ENCODE results near the gene DENND1B.
"Not testable (repeated sequence)": the region's sequence is repeated elsewhere in the genome, so short reads cannot be mapped to it uniquely, and the experiment has no call there.

Gene DENND1B

GRCh38 chr1:197773856-197774255, 1.4 kb downstream of the DENND1B start:
- Mint-ChIP-seq H3K27ac (peak overlapping the region; percentile 76), H3K9me3 (no peaks in the 10 kb centered on the region), H3K27me3 (no peaks in the 10 kb centered on the region), H3K36me3 (ENCODE audit: low read depth) (peaks cover 12% of the 10 kb centered on the region), H3K4me3 (peak overlapping the region; percentile 92), H3K4me1 (ENCODE audit: low read depth) (peaks cover 74% of the 10 kb centered on the region)

DNA sequence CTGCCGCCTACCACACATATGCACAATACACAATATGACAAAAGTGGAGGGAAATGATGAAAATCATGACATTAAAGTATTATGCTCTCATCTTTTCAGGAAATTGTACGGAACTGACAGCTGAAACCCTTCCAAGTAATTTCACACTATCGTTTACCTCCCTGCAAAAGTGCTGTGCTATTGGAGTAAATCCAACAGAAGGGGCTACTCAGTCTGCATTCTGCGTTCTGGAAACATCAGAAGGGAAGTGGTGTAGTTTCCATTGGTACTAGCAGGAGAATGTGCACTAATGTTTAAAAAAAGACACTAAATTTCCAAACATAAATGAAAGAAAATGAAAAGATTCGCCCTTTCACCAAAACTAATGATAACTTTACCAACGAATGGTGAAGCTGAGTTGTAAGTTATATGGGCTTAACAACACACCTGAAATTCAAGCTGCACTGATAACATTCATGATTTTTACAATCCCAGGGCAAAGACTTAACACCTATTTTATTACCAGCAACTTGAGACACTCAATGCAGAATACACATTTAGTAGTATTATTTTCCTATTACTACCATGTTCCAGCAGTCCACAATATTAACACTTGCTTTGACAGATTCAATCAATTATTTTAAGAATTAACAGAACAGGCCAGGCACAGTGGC, 3.2 kb downstream of the DENND1B start:
- Mint-ChIP-seq H3K36me3 (ENCODE audit: low read depth) (peaks cover 25% of the 10 kb centered on the region), H3K9me3 (no peaks in the 10 kb centered on the region), H3K4me3 (no peak overlapping the region), H3K27me3 (no peaks in the 10 kb centered on the region), H3K27ac (no peak overlapping the region), H3K4me1 (ENCODE audit: low read depth) (peaks cover 74% of the 10 kb centered on the region)

GRCh38 chr1:197771386-197771785, 3.9 kb downstream of the DENND1B start:
- H3K4me3 Mint-ChIP-seq: no peak overlapping the region

GRCh38 chr1:197770243-197770642, 5.0 kb downstream of the DENND1B start:
- Mint-ChIP-seq H3K36me3 (ENCODE audit: low read depth) (peaks cover 25% of the 10 kb centered on the region), H3K9me3 (no peaks in the 10 kb centered on the region), H3K27me3 (no peaks in the 10 kb centered on the region), H3K4me3 (no peak overlapping the region), H3K27ac (no peak overlapping the region), H3K4me1 (ENCODE audit: low read depth) (peaks cover 76% of the 10 kb centered on the region)

More at GRCh38 chr1:197771386-197771785, 3.9 kb downstream of the DENND1B start:
- Mint-ChIP-seq H3K36me3 (ENCODE audit: low read depth) (peaks cover 25% of the 10 kb centered on the region), H3K27ac (no peak overlapping the region), H3K4me1 (ENCODE audit: low read depth) (peaks cover 73% of the 10 kb centered on the region), H3K9me3 (no peaks in the 10 kb centered on the region), H3K27me3 (no peaks in the 10 kb centered on the region)

DNA sequence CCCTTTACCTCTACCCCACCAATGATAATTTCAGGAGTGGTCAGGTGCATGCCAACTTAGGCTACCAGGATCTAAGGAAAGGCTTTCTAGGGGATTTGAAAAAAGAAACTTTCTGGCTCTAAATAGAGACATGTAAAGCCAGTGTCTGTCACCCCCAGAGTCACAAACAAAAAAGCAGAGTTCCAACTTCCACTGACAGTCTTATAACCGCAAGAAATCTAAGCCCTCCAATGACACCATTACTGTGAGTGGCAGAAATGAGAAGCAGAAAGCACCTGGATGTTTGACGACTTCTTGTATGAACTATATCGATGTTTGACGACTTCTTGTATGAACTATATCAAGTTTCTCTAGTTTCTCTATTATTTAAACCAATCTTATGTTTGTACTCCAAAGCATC, 6.0 kb downstream of the DENND1B start:
- Mint-ChIP-seq H3K27me3 (no peaks in the 10 kb centered on the region), H3K9me3 (no peaks in the 10 kb centered on the region), H3K4me3 (no peak overlapping the region), H3K36me3 (ENCODE audit: low read depth) (peaks cover 25% of the 10 kb centered on the region), H3K4me1 (ENCODE audit: low read depth) (peaks cover 77% of the 10 kb centered on the region), H3K27ac (no peak overlapping the region)

- H3K27me3 Mint-ChIP-seq: no peaks in the 10 kb centered on the region
- H3K4me1 Mint-ChIP-seq (ENCODE audit: low read depth): peaks cover 76% of the 10 kb centered on the region
- H3K4me3 Mint-ChIP-seq: peak overlapping the region; percentile 3
- H3K36me3 Mint-ChIP-seq (ENCODE audit: low read depth): peaks cover 25% of the 10 kb centered on the region
- H3K27ac Mint-ChIP-seq: peak overlapping the region; percentile 26
- H3K9me3 Mint-ChIP-seq: no peaks in the 10 kb centered on the region
These were observed 7.1 kb downstream of the DENND1B start for GRCh38 chr1:197768014-197768805.

GRCh38 chr1:197763769-197764168, 11.5 kb downstream of the DENND1B start:
- Mint-ChIP-seq H3K9me3 (no peaks in the 10 kb centered on the region), H3K27me3 (no peaks in the 10 kb centered on the region), H3K4me1 (ENCODE audit: low read depth) (peaks cover 62% of the 10 kb centered on the region), H3K4me3 (no peak overlapping the region), H3K27ac (no peak overlapping the region), H3K36me3 (ENCODE audit: low read depth) (peaks cover 18% of the 10 kb centered on the region)

DNA sequence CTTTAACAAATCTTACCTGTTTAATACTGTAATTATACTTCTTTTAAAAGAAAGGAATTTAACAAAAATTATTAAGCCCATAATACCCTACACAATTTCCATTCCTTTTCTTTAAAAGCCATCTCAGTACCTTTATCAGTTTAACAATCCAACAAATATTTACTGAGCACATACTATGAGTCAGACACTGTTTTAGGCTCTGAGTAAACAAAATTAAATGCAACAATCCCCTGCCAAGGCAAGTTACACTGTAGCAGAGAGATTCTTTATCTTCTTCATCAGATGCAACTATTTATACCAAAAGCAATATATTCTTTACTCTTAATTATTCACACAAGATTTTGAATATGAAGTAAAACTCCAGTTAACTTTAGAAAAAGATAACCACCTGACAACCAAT, 12.0 kb downstream of the DENND1B start:
- peaks cover 59% of the 10 kb centered on the region for H3K4me1 Mint-ChIP-seq (ENCODE audit: low read depth)
- H3K27me3 Mint-ChIP-seq: no peaks in the 10 kb centered on the region
- no peak overlapping the region for H3K27ac Mint-ChIP-seq
- peaks cover 17% of the 10 kb centered on the region for H3K36me3 Mint-ChIP-seq (ENCODE audit: low read depth)
- H3K9me3 Mint-ChIP-seq: no peaks in the 10 kb centered on the region
- no peak overlapping the region for H3K4me3 Mint-ChIP-seq

- Mint-ChIP-seq H3K4me1 (ENCODE audit: low read depth) (peaks cover 50% of the 10 kb centered on the region), H3K27ac (no peak overlapping the region), H3K36me3 (ENCODE audit: low read depth) (peaks cover 8% of the 10 kb centered on the region), H3K9me3 (no peaks in the 10 kb centered on the region), H3K4me3 (peak overlapping the region; percentile 35), H3K27me3 (no peaks in the 10 kb centered on the region)
These were observed 13.6 kb downstream of the DENND1B start for GRCh38 chr1:197761654-197762053.

DNA sequence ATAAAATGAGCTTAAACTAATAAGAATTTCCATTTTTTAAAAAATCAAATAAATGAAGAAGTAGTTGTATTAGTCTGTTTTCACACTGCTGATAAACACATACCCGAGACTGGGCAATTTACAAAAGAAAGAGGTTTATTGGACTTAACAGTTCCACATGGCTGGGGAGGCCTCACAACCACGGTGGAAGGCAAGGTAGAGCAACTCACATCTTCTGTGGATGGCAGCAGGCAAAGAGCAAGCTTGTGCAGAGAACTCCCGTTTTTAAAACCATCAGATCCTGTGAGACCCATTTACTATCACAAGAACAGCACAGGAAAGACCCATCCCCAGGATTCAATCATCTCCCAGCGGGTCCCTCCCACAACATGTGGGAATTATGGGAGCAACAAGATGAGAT, 19.7 kb downstream of the DENND1B start:
- not testable (repeated sequence) for H3K27ac Mint-ChIP-seq, H3K9me3 Mint-ChIP-seq, H3K27me3 Mint-ChIP-seq, H3K4me3 Mint-ChIP-seq
- Mint-ChIP-seq H3K36me3 (ENCODE audit: low read depth) (peaks cover 13% of the 10 kb centered on the region), H3K4me1 (ENCODE audit: low read depth) (peaks cover 20% of the 10 kb centered on the region)

DNA sequence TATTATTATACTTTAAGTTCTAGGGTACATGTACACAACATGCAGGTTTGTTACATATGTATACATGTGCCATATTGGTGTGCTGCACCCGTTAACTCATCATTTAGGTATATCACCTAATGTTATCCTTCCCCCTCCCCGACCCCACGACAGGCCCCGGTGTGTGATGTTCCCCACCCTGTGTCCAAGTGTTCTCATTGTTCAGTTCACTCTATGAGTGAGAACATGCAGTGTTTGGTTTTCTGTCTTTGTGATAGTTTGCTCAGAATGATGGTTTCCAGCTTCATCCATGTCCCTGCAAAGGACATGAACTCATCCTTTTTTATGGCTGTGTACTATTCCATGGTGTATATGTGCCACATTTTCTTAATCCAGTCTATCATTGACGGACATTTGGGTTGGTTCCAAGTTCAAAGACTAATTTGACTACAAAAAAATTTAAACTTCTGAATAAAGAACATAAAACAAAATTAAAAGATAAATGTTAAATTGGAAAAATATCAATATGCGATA, 22.6 kb downstream of the DENND1B start:
- Mint-ChIP-seq H3K36me3 (ENCODE audit: low read depth) (peaks cover 13% of the 10 kb centered on the region), H3K4me1 (ENCODE audit: low read depth) (peaks cover 31% of the 10 kb centered on the region)
- not testable (repeated sequence) for H3K9me3 Mint-ChIP-seq, H3K27me3 Mint-ChIP-seq, H3K4me3 Mint-ChIP-seq, H3K27ac Mint-ChIP-seq

- Mint-ChIP-seq H3K4me1 (ENCODE audit: low read depth) (peaks cover 36% of the 10 kb centered on the region), H3K27ac (no peak overlapping the region), H3K27me3 (no peaks in the 10 kb centered on the region), H3K4me3 (no peak overlapping the region), H3K9me3 (peaks cover 10% of the 10 kb centered on the region), H3K36me3 (ENCODE audit: low read depth) (peaks cover 22% of the 10 kb centered on the region)
These were observed 24.9 kb downstream of the DENND1B start for GRCh38 chr1:197750366-197750765.

- peaks cover 20% of the 10 kb centered on the region for H3K36me3 Mint-ChIP-seq (ENCODE audit: low read depth)
- no peaks in the 10 kb centered on the region for H3K27me3 Mint-ChIP-seq
- peaks cover 14% of the 10 kb centered on the region for H3K9me3 Mint-ChIP-seq
- no peak overlapping the region for H3K4me3 Mint-ChIP-seq
- no peak overlapping the region for H3K27ac Mint-ChIP-seq
- H3K4me1 Mint-ChIP-seq (ENCODE audit: low read depth): peaks cover 51% of the 10 kb centered on the region
These were observed 29.4 kb downstream of the DENND1B start for GRCh38 chr1:197745911-197746310.

DNA sequence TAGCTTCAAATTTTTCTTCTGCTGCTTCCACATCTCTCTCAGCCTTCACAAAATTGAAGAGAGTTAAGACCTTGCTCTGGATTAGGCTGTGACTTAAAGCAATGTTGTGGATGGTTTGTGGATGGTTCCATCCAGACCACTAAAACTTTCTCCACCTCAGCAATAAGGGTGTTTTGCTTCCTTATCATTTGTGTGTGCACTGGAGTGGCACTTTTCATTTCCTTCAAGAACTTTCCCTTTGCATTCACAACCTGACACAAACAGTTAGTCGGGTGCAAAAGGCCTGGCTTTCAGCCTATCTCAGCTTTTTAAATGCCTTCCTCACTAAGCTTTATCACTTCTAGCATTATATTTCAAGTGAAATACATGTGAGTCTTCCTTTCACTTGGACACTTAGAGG, 30.3 kb downstream of the DENND1B start:
- H3K27ac Mint-ChIP-seq: no peak overlapping the region
- H3K9me3 Mint-ChIP-seq: peaks cover 14% of the 10 kb centered on the region
- H3K4me3 Mint-ChIP-seq: no peak overlapping the region
- peaks cover 20% of the 10 kb centered on the region for H3K36me3 Mint-ChIP-seq (ENCODE audit: low read depth)
- H3K27me3 Mint-ChIP-seq: no peaks in the 10 kb centered on the region
- peaks cover 49% of the 10 kb centered on the region for H3K4me1 Mint-ChIP-seq (ENCODE audit: low read depth)

DNA sequence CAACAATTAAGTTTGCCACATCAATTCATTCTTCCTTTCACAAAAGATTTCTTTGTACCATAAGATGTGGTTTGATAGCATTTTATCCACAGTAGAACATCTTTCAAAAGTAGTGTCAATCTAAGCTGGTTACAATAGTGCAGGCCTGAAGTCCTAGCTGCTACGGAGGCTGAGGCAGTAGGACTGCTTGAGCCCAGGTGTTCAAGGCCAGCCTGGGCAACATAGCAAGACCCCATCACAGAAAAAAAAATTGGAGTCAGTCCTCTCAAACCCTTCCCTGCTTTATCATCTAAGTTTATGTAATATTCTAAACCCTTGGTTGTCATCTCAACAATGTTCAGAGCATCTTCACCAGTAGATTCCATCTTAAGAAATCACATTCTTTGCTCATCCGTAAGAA, 31.7 kb downstream of the DENND1B start:
- Mint-ChIP-seq H3K27ac (no peak overlapping the region), H3K27me3 (no peaks in the 10 kb centered on the region), H3K9me3 (peaks cover 14% of the 10 kb centered on the region), H3K4me1 (ENCODE audit: low read depth) (peaks cover 51% of the 10 kb centered on the region), H3K4me3 (no peak overlapping the region), H3K36me3 (ENCODE audit: low read depth) (peaks cover 20% of the 10 kb centered on the region)

Measured in stimulated activated naive CD8-positive, alpha-beta T cell treated with anti-CD3 and anti-CD28 coated beads, Interleukin-15, Interleukin-2, amounts not matched to agents 100 ng/mL and 50 ng/mL, for 24 hours (primary cell).